HS-27A (cell line): ENCODE results near the gene CRKL.

ENCODE experiments used
- DNase-seq: peaks from one replicate; pipeline ENCODE4 v3.0.0-alpha.2; 2012; ENCODE audit warnings: low read depth, missing footprints

CRKL gene

GRCh38 chr22:20952544-20953341, 35.5 kb downstream of the CRKL start:
- no peak for DNase-seq

- DNase-seq = no peak
Measured at GRCh38 chr22:20953342-20953608, 36.1 kb downstream of the CRKL start.

- no peak for DNase-seq
Measured at GRCh38 chr22:20953668-20954500, 36.7 kb downstream of the CRKL start.

GRCh38 chr22:20955548-20955947, 38.3 kb downstream of the CRKL start:
- DNase-seq = no peak

GRCh38 chr22:20956258-20957101, 39.3 kb downstream of the CRKL start:
- DNase-seq = no peak

- DNase-seq = no peak
Measured at GRCh38 chr22:20957102-20957682, 40.0 kb downstream of the CRKL start.

GRCh38 chr22:20957683-20958431, 40.6 kb downstream of the CRKL start:
- no peak for DNase-seq

- no peak for DNase-seq
Measured at GRCh38 chr22:20959578-20960461, 42.6 kb downstream of the CRKL start.

GRCh38 chr22:20960609-20961008, 43.4 kb downstream of the CRKL start:
- DNase-seq = no peak

GRCh38 chr22:20962491-20962945, 45.3 kb downstream of the CRKL start:
- DNase-seq = no peak

- DNase-seq = no peak
Measured at GRCh38 chr22:20963201-20964052, 46.2 kb downstream of the CRKL start.

GRCh38 chr22:20964090-20964798, 47.0 kb downstream of the CRKL start:
- no peak for DNase-seq

GRCh38 chr22:20964799-20965103, 47.5 kb downstream of the CRKL start:
- no peak for DNase-seq

- no peak for DNase-seq
Measured at GRCh38 chr22:20965104-20965887, 48.1 kb downstream of the CRKL start.

GRCh38 chr22:20965888-20966855, 49.0 kb downstream of the CRKL start:
- DNase-seq = no peak

GRCh38 chr22:20966883-20967696, 49.9 kb downstream of the CRKL start, which contains the start of gene AIFM3:
Gene AIFM3 (plus strand): TSS chr22:20967255. CDS start chr22:20967945, 690 bp downstream.
- DNase-seq = no peak
